Adrenal gland (tissue), 12 donors: ENCODE measurements around the gene RBM47. TPM values are rescaled to one million over a fixed set of nuclear protein-coding genes. Genes with fewer than 3 reads are reported as not detected.

Experiments
- DNase-seq, 7 donors: peaks; one replicate each; pipeline ENCODE4 v3.0.0-alpha.2; 2019 to 2020
- H3K27ac ChIP-seq, 5 donors: fragments of 200-600 bp; sonication (generic) in 4 of 5; 1 replicate in 3 of 5; 2 replicates in 2 of 5; pipeline versions ENCODE4 v1.5.1 to v1.8.0; 2016 to 2020; ENCODE audit warnings: mild to moderate bottlenecking in 1 of 5
- H3K27me3 ChIP-seq: fragments of 200-600 bp; 2 replicates; pipeline ENCODE4 v1.8.0; 2021
- H3K36me3 ChIP-seq, 2 donors: fragments of 200-600 bp; replicated peaks in 1 of 2; 1 replicate in 1 of 2; 2 replicates in 1 of 2; pipeline versions ENCODE4 v1.5.1 to v1.8.0; 2018 to 2022
- H3K4me1 ChIP-seq, 2 donors: fragments of 200-600 bp; replicated peaks in 1 of 2; 1 replicate in 1 of 2; 2 replicates in 1 of 2; pipeline versions ENCODE4 v1.5.1 to v1.8.0; 2018 to 2021
- H3K4me3 ChIP-seq, 4 donors: fragments of 200-600 bp; sonication (generic) in 3 of 4; one replicate each; pipeline ENCODE4 v1.5.1; 2016 to 2018
- H3K9me3 ChIP-seq, 3 donors: fragments of 200-600 bp; sonication (generic) in 1 of 3; replicated peaks in 1 of 3; 1 replicate in 2 of 3; 2 replicates in 1 of 3; pipeline versions ENCODE4 v1.5.1 to v1.8.0; 2016 to 2021
- CTCF ChIP-seq, 6 experiments: fragments of 450-650 bp in 4 of 6; fragments of 200-600 bp in 2 of 6; sonication (generic) in 1 of 6; IDR thresholded peaks; 1 replicate in 5 of 6; 2 replicates in 1 of 6; pipeline versions ENCODE4 v1.5.1 to v1.8.0; 2016 to 2021; ENCODE audit warnings: antibody characterized with exemption in 6 of 6, mild to moderate bottlenecking in 2 of 6, moderate library complexity in 1 of 6
- POLR2A ChIP-seq, 2 donors: fragments of 450-650 bp; IDR thresholded peaks; one replicate each; pipeline ENCODE4 v1.6.1; 2017; ENCODE audit warnings: antibody characterized with exemption in 2 of 2, mild to moderate bottlenecking in 2 of 2, moderate library complexity in 1 of 2
- WGBS, 4 donors: extraction: QIAGEN DNeasy Blood & Tissue Kit in 2 of 4; methylation state at CpG; one replicate each; pipeline versions ENCODE4 v1.1.5 to v1.1.7; 2013 to 2017; 5-methylcytosine and 5-hydroxymethylcytosine counted together
- intact Hi-C, 2 donors: fragments of 100-400 bp; cut with DNase I; formaldehyde crosslinking; loops; one replicate each; pipeline versions ENCODE4 v1.14.1 to v1.15.0; 2022 to 2023
- polyA plus RNA-seq, 3 donors: library from polyadenylated mRNA; stranded (reverse); fragments of 200-250 nt in 2 of 3; fragments of 350-450 nt in 1 of 3; fragmentation: Illumina TruSeq in 1 of 3; extraction: RNeasy Lipid Tissue Mini Kit (QIAGEN cat#74804) in 1 of 3; gene quantifications; one replicate each; pipeline ENCODE4 v1.2.3, GENCODE V29; 2013 to 2014
- total RNA-seq, 9 donors: library from RNA; depleted of rRNA in 4 of 9; stranded (reverse); fragments of >200 nt in 4 of 9; fragments of 120-200 nt in 1 of 9; fragmentation: NEBNext Ultra II Directional in 1 of 9; extraction: Animal tissue kit (Norgen Biotek cat#: 25700) in 1 of 9; gene quantifications; one replicate each; pipeline versions ENCODE4 v1.1.0 to v1.2.4, GENCODE V29; 2013 to 2023
- donor health status: healthy with polysubstance abuse.
- donor health status: Bipolar disorder and iron deficiency.
- donor health status: DM: yes; HTN: yes; CAD: no.
- donor health status: DM: no; HTN: no; CAD: no.
- donor health status: DM: no; HTN: no; CAD: no.
- donor health status: DM: yes; HTN: yes; CAD: no.

The RBM47 gene
- total and polyA plus RNA-seq, 12 donors, result 25.7 to 370 (median 155) TPM

GRCh38 chr4:40406340-40406739 lies 223.3 kb downstream of the RBM47 start:
- no peak for DNase-seq
- Histone ChIP-seq H3K4me1 (peaks cover 7 to 9% of the 10 kb centered on the region in 2 donors), H3K9me3 (no peaks in the 10 kb centered on the region), H3K36me3 (no peaks in the 10 kb centered on the region), H3K4me3 (no peak overlapping the region), H3K27me3 (no peaks in the 10 kb centered on the region), H3K27ac (no peak overlapping the region)
- WGBS, 4 donors, result 89 to 98% (median 94%) methylated on average over 4 of the region's 4 CpGs
- intact Hi-C loops, result no loop called here
- TF ChIP-seq CTCF (IDR thresholded peaks at IDR 0.05), result no peak
- no peak for TF ChIP-seq POLR2A (IDR thresholded peaks at IDR 0.05)

GRCh38 chr4:40405193-40405592 lies 224.5 kb downstream of the RBM47 start:
- no peak for DNase-seq
- WGBS, 4 donors, result 66 to 79% (median 77%) methylated on average over 4 of the region's 4 CpGs
- peak overlapping the region in 1 of 5 donors; percentile 56 for H3K27ac ChIP-seq
- peaks cover 7 to 9% of the 10 kb centered on the region in 2 donors for H3K4me1 ChIP-seq
- H3K9me3 ChIP-seq, result no peaks in the 10 kb centered on the region
- no peak for TF ChIP-seq CTCF (IDR thresholded peaks at IDR 0.05)
- no peak for TF ChIP-seq POLR2A (IDR thresholded peaks at IDR 0.05)
- intact Hi-C loops, result no loop called here
- no peaks in the 10 kb centered on the region for H3K27me3 ChIP-seq
- H3K4me3 ChIP-seq, result no peak overlapping the region
- H3K36me3 ChIP-seq, result no peaks in the 10 kb centered on the region

GRCh38 chr4:40403081-40403480 lies 226.6 kb downstream of the RBM47 start:
- peaks cover 7 to 9% of the 10 kb centered on the region in 2 donors for H3K4me1 ChIP-seq
- 88 to 96% (median 92%) methylated on average over 3 to 5 of the region's 5 CpGs for WGBS, 4 donors
- no peaks in the 10 kb centered on the region for H3K9me3 ChIP-seq
- H3K27ac ChIP-seq, result no peak overlapping the region
- no peak overlapping the region for H3K4me3 ChIP-seq
- H3K27me3 ChIP-seq, result no peaks in the 10 kb centered on the region
- no peak for DNase-seq
- no peaks in the 10 kb centered on the region for H3K36me3 ChIP-seq
- intact Hi-C loops, result no loop called here
- TF ChIP-seq POLR2A (IDR thresholded peaks at IDR 0.05) (no peak), CTCF (IDR thresholded peaks at IDR 0.05) (no peak)

- 89 to 100% (median 92%) methylated on average over 1 of the region's 1 CpG for WGBS, 4 donors
- DNase-seq, result no peak
- H3K4me3 ChIP-seq, result no peak overlapping the region
- H3K36me3 ChIP-seq, result no peaks in the 10 kb centered on the region
- H3K9me3 ChIP-seq, result no peaks in the 10 kb centered on the region
- H3K27me3 ChIP-seq, result no peaks in the 10 kb centered on the region
- TF ChIP-seq POLR2A (IDR thresholded peaks at IDR 0.05), result no peak
- no peak for TF ChIP-seq CTCF (IDR thresholded peaks at IDR 0.05)
- intact Hi-C loops, result no loop called here
- peaks cover 7 to 9% of the 10 kb centered on the region in 2 donors for H3K4me1 ChIP-seq
- H3K27ac ChIP-seq, result no peak overlapping the region
These were observed 227.1 kb downstream of the RBM47 start for GRCh38 chr4:40402556-40402955.
